PC-9 (cell line): Measurements from ENCODE around the gene SCYGR7. TPM values are rescaled to one million over a fixed set of nuclear protein-coding genes. Genes with fewer than 3 reads are reported as not detected.

Source experiments
- BruUV-seq: library from RNA; stranded (reverse); fragments of 400-500 nt; replicated peaks from 2 replicates; lab custom pipeline; 2021; lab: Mats Ljungman, UMichigan
- CTCF ChIA-PET: fragments of 300-600 bp; sonication (Branson Sonifier 250); formaldehyde crosslinking; loops from one replicate; lab custom pipeline; 2022; ENCODE audit warnings: antibody characterized with exemption; lab: Charles Lee
- POLR2A ChIA-PET: fragments of 300-600 bp; sonication (Branson Sonifier 250); formaldehyde crosslinking; loops from one replicate; lab custom pipeline; 2022; ENCODE audit warnings: antibody characterized with exemption; ENCODE audit not compliant: unreplicated experiment; lab: Charles Lee
- DNase-seq, 2 experiments: peaks; one replicate each; pipeline versions ENCODE4 v3.0.0 to v3.0.0-alpha.2; 2015 to 2022; ENCODE audit warnings: mixed read lengths in 1 of 2
- H2AFZ ChIP-seq: fragments of 200-600 bp; sonication (generic); 2 replicates; pipeline ENCODE4 v1.8.1; 2017; ENCODE audit warnings: antibody characterized with exemption
- H3F3A ChIP-seq: fragments of 200-600 bp; sonication (generic); 2 replicates; pipeline ENCODE4 v1.8.1; 2017; ENCODE audit warnings: antibody characterized with exemption, mild to moderate bottlenecking, low read depth; ENCODE audit not compliant: insufficient read depth
- H3K27ac ChIP-seq: fragments of 200-600 bp; sonication (generic); 2 replicates; pipeline ENCODE4 v1.6.1; 2016; ENCODE audit warnings: mixed run types
- H3K27me3 ChIP-seq: fragments of 200-600 bp; sonication (generic); 2 replicates; pipeline ENCODE4 v1.6.1; 2016; ENCODE audit warnings: low read depth, mixed run types; ENCODE audit not compliant: insufficient read depth
- H3K36me3 ChIP-seq: fragments of 200-600 bp; sonication (generic); 2 replicates; pipeline ENCODE4 v1.6.1; 2016; ENCODE audit warnings: low read depth, mixed run types
- H3K4me1 ChIP-seq: fragments of 200-600 bp; sonication (generic); replicated peaks from 2 replicates; pipeline ENCODE4 v1.6.1; 2016; ENCODE audit warnings: mixed run types; ENCODE audit not compliant: insufficient read depth
- H3K4me2 ChIP-seq: fragments of 200-600 bp; sonication (generic); 2 replicates; pipeline ENCODE4 v1.6.1; 2017; ENCODE audit warnings: mixed run types
- H3K4me3 ChIP-seq: fragments of 200-600 bp; sonication (generic); 2 replicates; pipeline ENCODE4 v1.6.1; 2016; ENCODE audit warnings: mixed run types
- H3K79me2 ChIP-seq: fragments of 200-600 bp; sonication (generic); 2 replicates; pipeline ENCODE4 v1.6.1; 2017; ENCODE audit warnings: low read depth, mixed run types
- H3K9me2 ChIP-seq: fragments of 200-600 bp; sonication (generic); 2 replicates; pipeline ENCODE4 v1.8.1; 2017; ENCODE audit warnings: mild to moderate bottlenecking; ENCODE audit not compliant: insufficient read depth
- H3K9me3 ChIP-seq: fragments of 200-600 bp; sonication (generic); 2 replicates; pipeline ENCODE4 v1.8.1; 2016; ENCODE audit warnings: low read depth; ENCODE audit not compliant: insufficient read depth
- H4K20me1 ChIP-seq: fragments of 200-600 bp; sonication (generic); 2 replicates; pipeline ENCODE4 v1.8.1; 2017; ENCODE audit not compliant: insufficient read depth
- EZH2 ChIP-seq: fragments of 200-600 bp; sonication (generic); IDR thresholded peaks from 2 replicates; pipeline ENCODE4 v1.8.0; 2017; ENCODE audit warnings: antibody characterized with exemption, low read depth
- intact Hi-C: fragments of 100-400 bp; cut with micrococcal nuclease; formaldehyde crosslinking; loops from one replicate; pipeline ENCODE4 v1.10.0; 2022; ENCODE audit not compliant: unreplicated experiment
- total RNA-seq: library from RNA; stranded (reverse); gene quantifications from 2 replicates; pipeline ENCODE4 v1.2.3, GENCODE V29; 2021
- TF ChIP-seq, protein P1 (sequence below): fragments of 200-600 bp; sonication (generic); conservative IDR thresholded peaks from 2 replicates; pipeline ENCODE4 v1.6.1; 2017; ENCODE audit warnings: mixed run types, antibody characterized with exemption, mild to moderate bottlenecking, moderate library complexity

Gene SCYGR7
- total RNA-seq, 1 experiment from 2014 or later = not detected

- Histone ChIP-seq H3K27ac (peak overlapping the region; percentile 92), H4K20me1 (no peaks in the 10 kb centered on the region), H3F3A (peaks cover 27% of the 10 kb centered on the region), H3K4me1 (peaks cover 37% of the 10 kb centered on the region), H3K9me3 (no peaks in the 10 kb centered on the region), H3K4me3 (peak overlapping the region; percentile 41), H3K79me2 (no peaks in the 10 kb centered on the region), H3K36me3 (no peaks in the 10 kb centered on the region), H2AFZ (peak overlapping the region; percentile 54), H3K4me2 (peak overlapping the region; percentile 77), H3K27me3 (no peaks in the 10 kb centered on the region), H3K9me2 (no peaks in the 10 kb centered on the region)
- ChIA-PET CTCF (no interaction called here), POLR2A (no interaction called here)
- intact Hi-C loops = loop anchor here (1.0 to 5.0 kb wide), 4 partner anchors 47 to 297 kb away; no protein-coding TSS in a partner anchor
- TF ChIP-seq, protein P1, sequence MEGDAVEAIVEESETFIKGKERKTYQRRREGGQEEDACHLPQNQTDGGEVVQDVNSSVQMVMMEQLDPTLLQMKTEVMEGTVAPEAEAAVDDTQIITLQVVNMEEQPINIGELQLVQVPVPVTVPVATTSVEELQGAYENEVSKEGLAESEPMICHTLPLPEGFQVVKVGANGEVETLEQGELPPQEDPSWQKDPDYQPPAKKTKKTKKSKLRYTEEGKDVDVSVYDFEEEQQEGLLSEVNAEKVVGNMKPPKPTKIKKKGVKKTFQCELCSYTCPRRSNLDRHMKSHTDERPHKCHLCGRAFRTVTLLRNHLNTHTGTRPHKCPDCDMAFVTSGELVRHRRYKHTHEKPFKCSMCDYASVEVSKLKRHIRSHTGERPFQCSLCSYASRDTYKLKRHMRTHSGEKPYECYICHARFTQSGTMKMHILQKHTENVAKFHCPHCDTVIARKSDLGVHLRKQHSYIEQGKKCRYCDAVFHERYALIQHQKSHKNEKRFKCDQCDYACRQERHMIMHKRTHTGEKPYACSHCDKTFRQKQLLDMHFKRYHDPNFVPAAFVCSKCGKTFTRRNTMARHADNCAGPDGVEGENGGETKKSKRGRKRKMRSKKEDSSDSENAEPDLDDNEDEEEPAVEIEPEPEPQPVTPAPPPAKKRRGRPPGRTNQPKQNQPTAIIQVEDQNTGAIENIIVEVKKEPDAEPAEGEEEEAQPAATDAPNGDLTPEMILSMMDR = no peak
- BruUV-seq = TSS peak; percentile 84
- DNase-seq = peak; percentile 23 to 73
Measured at GRCh38 chr2:227703961-227704360, 24.2 kb upstream of the SCYGR7 start.

DNA sequence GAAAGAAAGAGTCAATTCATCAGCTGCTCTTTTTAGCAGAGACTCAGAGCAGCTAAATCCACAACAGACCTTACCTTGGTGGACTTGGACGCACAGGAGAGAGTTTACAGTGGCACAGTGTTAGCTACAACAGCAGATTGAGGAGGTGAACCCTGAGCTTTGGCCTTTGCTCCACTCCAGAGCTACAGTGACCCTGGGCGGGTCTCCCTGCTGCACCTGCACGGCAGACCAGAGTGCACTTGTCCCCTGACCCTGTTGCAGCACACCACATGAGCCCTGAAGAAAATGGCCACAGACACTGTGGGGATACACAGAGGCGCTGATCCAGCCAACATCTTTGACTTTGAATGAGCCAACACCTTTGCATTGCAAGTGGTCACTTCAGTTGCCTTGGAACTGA, 21.3 kb upstream of the SCYGR7 start:
- Histone ChIP-seq H3F3A (peaks cover 27% of the 10 kb centered on the region), H3K9me3 (no peaks in the 10 kb centered on the region), H3K9me2 (no peaks in the 10 kb centered on the region), H3K27ac (no peak overlapping the region), H4K20me1 (no peaks in the 10 kb centered on the region), H3K79me2 (no peaks in the 10 kb centered on the region), H3K4me2 (no peak overlapping the region), H3K4me1 (peaks cover 33% of the 10 kb centered on the region), H3K36me3 (no peaks in the 10 kb centered on the region), H3K4me3 (no peak overlapping the region), H3K27me3 (no peaks in the 10 kb centered on the region), H2AFZ (no peak overlapping the region)
- intact Hi-C loops = no loop called here
- ChIA-PET POLR2A (no interaction called here), CTCF (no interaction called here)
- no peak for TF ChIP-seq EZH2
- TF ChIP-seq, protein P1 = no peak
- no TSS peak for BruUV-seq
- DNase-seq = no peak

DNA sequence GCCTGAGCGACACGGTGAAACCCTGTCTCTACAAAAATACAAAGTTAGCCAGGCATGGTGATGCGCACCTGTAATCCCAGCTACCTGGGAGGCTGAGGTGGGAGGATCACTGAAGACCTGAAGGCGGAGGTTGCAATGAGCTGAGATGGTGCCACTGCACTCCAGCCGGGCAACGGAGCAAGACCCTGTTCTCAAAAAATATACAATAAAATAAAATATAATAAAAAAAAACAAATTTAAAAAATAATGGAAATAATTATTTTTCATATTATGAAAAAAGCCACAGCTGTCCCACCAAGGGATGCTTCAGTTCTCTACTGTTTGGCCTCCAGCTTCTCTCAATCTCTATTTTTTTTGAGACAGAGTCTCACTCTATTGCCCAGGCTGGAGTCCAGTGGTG, 20.7 kb upstream of the SCYGR7 start:
- Histone ChIP-seq H3K9me3 (no peaks in the 10 kb centered on the region), H3K79me2 (no peaks in the 10 kb centered on the region), H3K4me1 (peaks cover 27% of the 10 kb centered on the region), H3K9me2 (no peaks in the 10 kb centered on the region), H4K20me1 (no peaks in the 10 kb centered on the region), H3K36me3 (no peaks in the 10 kb centered on the region), H3K4me3 (no peak overlapping the region), H2AFZ (no peak overlapping the region), H3K4me2 (no peak overlapping the region), H3K27me3 (no peaks in the 10 kb centered on the region), H3K27ac (no peak overlapping the region), H3F3A (peaks cover 24% of the 10 kb centered on the region)
- BruUV-seq = no TSS peak
- TF ChIP-seq EZH2 = no peak
- TF ChIP-seq, protein P1 = no peak
- POLR2A ChIA-PET = no interaction called here
- CTCF ChIA-PET = no interaction called here
- intact Hi-C loops = no loop called here
- no peak for DNase-seq
